GM12878 (cell line): Measurements from ENCODE around the gene UBE2E2. TPM values are rescaled to one million over a fixed set of nuclear protein-coding genes. Genes with fewer than 3 reads are reported as not detected.

ENCODE experiments used
- ATAC-seq: fragments of 200-7000 bp; cut with Tn5 transposase; 3 replicates; pipeline ENCODE4 v1.9.1; 2020; ENCODE audit warnings: mild to moderate bottlenecking, moderate library complexity
- BruUV-seq: library from RNA; stranded (reverse); fragments of 400-500 nt; replicated peaks from 2 replicates; lab custom pipeline; 2021; lab: Mats Ljungman, UMichigan
- CTCF ChIA-PET: fragments of 300-600 bp; sonication (Branson Sonifier 250); formaldehyde crosslinking; extraction: SDS; loops from one replicate; lab custom pipeline; 2021; ENCODE audit warnings: inconsistent platforms; lab: Yijun Ruan, JAX
- POLR2A ChIA-PET: fragments of 350-600 bp; formaldehyde crosslinking; extraction: SDS; loops from one replicate; lab custom pipeline; 2021; ENCODE audit warnings: inconsistent platforms; lab: Charles Lee
- RAD21 ChIA-PET: fragments of 300-600 bp; sonication (Branson Sonifier 250); formaldehyde crosslinking; loops from one replicate; lab custom pipeline; 2023; ENCODE audit warnings: antibody characterized with exemption; ENCODE audit not compliant: unreplicated experiment; lab: Charles Lee
- SMC1A ChIA-PET: fragments of 300-600 bp; sonication (Branson Sonifier 250); formaldehyde crosslinking; loops from one replicate; lab custom pipeline; 2023; ENCODE audit not compliant: unreplicated experiment, uncharacterized antibody; lab: Charles Lee
- DNase-seq: peaks from one replicate; pipeline ENCODE4 v3.0.0-alpha.2; 2011; ENCODE audit warnings: low read depth, low spot score
- FAIRE-seq: peaks from 3 replicates; lab custom pipeline; 2011; peaks lifted over from hg19 to GRCh38; lab: Jason Lieb, UNC
- H2AFZ ChIP-seq: 2 replicates; pipeline ENCODE4 v1.6.0; 2011; ENCODE audit warnings: low read depth, low read length, control low read depth; ENCODE audit not compliant: control insufficient read depth
- H3K27ac ChIP-seq: 2 replicates; pipeline ENCODE4 v1.5.1; 2011; ENCODE audit warnings: control low read depth; ENCODE audit not compliant: control insufficient read depth, insufficient read depth
- H3K27me3 ChIP-seq, 2 experiments: replicated peaks in 1 of 2; 2 replicates each; pipeline versions ENCODE4 v1.6.0 to v1.6.1; 2011; ENCODE audit warnings: low read length in 1 of 2; ENCODE audit not compliant: control insufficient read depth in 2 of 2, insufficient read depth in 2 of 2
- H3K36me3 ChIP-seq, 2 experiments: 2 replicates each; pipeline ENCODE4 v1.5.1; 2011; ENCODE audit warnings: low read length in 1 of 2; ENCODE audit not compliant: control insufficient read depth in 2 of 2, insufficient read depth in 2 of 2
- H3K4me1 ChIP-seq: 2 replicates; pipeline ENCODE4 v1.6.1; 2011; ENCODE audit warnings: mild to moderate bottlenecking, low read length, moderate library complexity, mixed read lengths; ENCODE audit not compliant: control insufficient read depth, insufficient read depth
- H3K4me2 ChIP-seq: 2 replicates; pipeline ENCODE4 v1.6.0; 2011; ENCODE audit warnings: control low read depth; ENCODE audit not compliant: control insufficient read depth, insufficient read depth
- H3K4me3 ChIP-seq: fragments of 200-600 bp; sonication (generic); 2 replicates; pipeline ENCODE4 v1.5.1; 2016
- H3K79me2 ChIP-seq: 2 replicates; pipeline ENCODE4 v1.6.0; 2011; ENCODE audit warnings: low read length; ENCODE audit not compliant: control insufficient read depth, insufficient read depth
- H3K9ac ChIP-seq: 2 replicates; pipeline ENCODE4 v1.8.0; 2011; ENCODE audit warnings: low read length, control low read depth, mixed read lengths; ENCODE audit not compliant: control insufficient read depth, insufficient read depth
- H3K9me3 ChIP-seq: replicated peaks from 3 replicates; pipeline ENCODE4 v1.5.1; 2011; ENCODE audit warnings: mild to moderate bottlenecking, low read length; ENCODE audit not compliant: control insufficient read depth, insufficient read depth
- H4K20me1 ChIP-seq: 2 replicates; pipeline ENCODE4 v1.6.0; 2011; ENCODE audit not compliant: control insufficient read depth, insufficient read depth
- HSF1 ChIP-seq: fragments of 150-350 bp; IDR thresholded peaks from 2 replicates; pipeline ENCODE4 v1.6.1; 2014; ENCODE audit warnings: mild to moderate bottlenecking, low read depth, low read length
- MYB ChIP-seq: fragments of 150-350 bp; IDR thresholded peaks from 2 replicates; pipeline ENCODE4 v1.6.1; 2014; ENCODE audit warnings: mild to moderate bottlenecking, low read depth, low read length, borderline replicate concordance
- NFYB ChIP-seq: IDR thresholded peaks from 2 replicates; pipeline ENCODE4 v1.6.1; 2011; ENCODE audit warnings: low read depth, mild to moderate bottlenecking, low read length, improper control_type of control experiment, moderate library complexity; ENCODE audit not compliant: insufficient read depth
- SIN3A ChIP-seq: IDR thresholded peaks from 2 replicates; pipeline ENCODE4 v1.6.1; 2012; ENCODE audit warnings: low read depth, low read length, improper control_type of control experiment
- SIX5 ChIP-seq: IDR thresholded peaks from 2 replicates; pipeline ENCODE4 v1.6.1; 2011; ENCODE audit warnings: mild to moderate bottlenecking, low read depth, low read length, moderate library complexity; ENCODE audit not compliant: severe bottlenecking
- SMARCA5 ChIP-seq: fragments of 450-650 bp; IDR thresholded peaks from 2 replicates; pipeline ENCODE4 v1.6.1; 2017; ENCODE audit warnings: mild to moderate bottlenecking
- SRF ChIP-seq, 2 experiments: IDR thresholded peaks; 2 replicates each; pipeline ENCODE4 v1.6.1; 2011; ENCODE audit warnings: low read depth in 2 of 2, low read length in 2 of 2, mild to moderate bottlenecking in 1 of 2, moderate library complexity in 1 of 2
- STAT3 ChIP-seq: IDR thresholded peaks from 2 replicates; pipeline ENCODE4 v1.6.1; 2011; ENCODE audit warnings: low read depth, low read length, improper control_type of control experiment
- ZNF384 ChIP-seq: IDR thresholded peaks from 2 replicates; pipeline ENCODE4 v1.6.1; 2012; ENCODE audit warnings: low read depth, mild to moderate bottlenecking, low read length, improper control_type of control experiment, borderline replicate concordance
- ZNF687 ChIP-seq: fragments of 450-650 bp; IDR thresholded peaks from 2 replicates; pipeline ENCODE4 v1.6.1; 2017; ENCODE audit warnings: mild to moderate bottlenecking, moderate library complexity
- WGBS: methylation state at CpG from one replicate; pipeline ENCODE4 v1.1.6; 2016; ENCODE audit warnings: low lambda C conversion rate; ENCODE audit not compliant: insufficient replicate concordance, insufficient coverage; ENCODE audit errors: missing lambda C conversion rate; 5-methylcytosine and 5-hydroxymethylcytosine counted together
- in situ Hi-C: fragments of 300-500 bp; cut with MboI; formaldehyde crosslinking; loops from 9 replicates; pipeline ENCODE4 v1.14.3; 2018; ENCODE audit warnings: mixed read lengths
- intact Hi-C: fragments of 100-400 bp; cut with micrococcal nuclease; formaldehyde crosslinking; loops from one replicate; pipeline ENCODE4 v1.14.2; 2022; ENCODE audit not compliant: unreplicated experiment
- polyA plus RNA-seq, 11 experiments: library from polyadenylated mRNA; depleted of rRNA in 4 of 11; unstranded in 6 of 11; stranded (reverse) in 5 of 11; fragments of >200 nt; fragmentation: Nextera tagmentation in 4 of 11; fragmentation: Illumina TruSeq in 1 of 11; extraction: Ambion mirVana in 4 of 11; extraction: Trizol in 1 of 11; gene quantifications; 1 replicate in 1 of 11; 2 replicates in 10 of 11; pipeline versions ENCODE4 v1.2.1 to v1.2.3, GENCODE V29; 2011 to 2016; ENCODE audit warnings: inconsistent platforms in 2 of 11, missing spikeins in 2 of 11, low read depth in 1 of 11
- total RNA-seq, 4 experiments: library from RNA; depleted of rRNA in 3 of 4; stranded (reverse); fragments of >200 nt in 3 of 4; fragmentation: Illumina TruSeq in 1 of 4; extraction: Trizol in 1 of 4; gene quantifications; 2 replicates each; pipeline versions ENCODE4 v1.2.1 to v1.2.3, GENCODE V29; 2013 to 2021

UBE2E2 gene
- total and polyA plus RNA-seq, 10 of the 15 experiments (the other 5 are each of a cell fraction or from before 2014, with no cell fraction given), result 8.7 to 71.0 (median 36.4) TPM

- Histone ChIP-seq H3K9me3 (peaks cover 9% of the 10 kb centered on the region; the same call in 2 of the 3 replicates), H4K20me1 (peaks cover 2% of the 10 kb centered on the region; the same call in 1 of the 2 replicates), H3K4me3 (no peak overlapping the region), H3K79me2 (peaks cover 24% of the 10 kb centered on the region), H3K36me3 (no peaks in the 10 kb centered on the region), H3K4me1 (no peaks in the 10 kb centered on the region), H3K9ac (no peak overlapping the region), H3K27me3 (no peaks in the 10 kb centered on the region), H2AFZ (no peak overlapping the region), H3K27ac (no peak overlapping the region), H3K4me2 (no peak overlapping the region)
- ATAC-seq, result no peak
- SMC1A ChIA-PET, result no interaction called here
- intact Hi-C loops (no loop called here), in situ Hi-C loops (no loop called here)
- CTCF ChIA-PET, result no interaction called here
- DNase-seq, result no peak
- 94% methylated on average over 1 of the region's 1 CpG for WGBS
- no peak for FAIRE-seq
- no TSS peak for BruUV-seq
- RAD21 ChIA-PET, result no interaction called here
- TF ChIP-seq STAT3 (no peak), SIX5 (no peak)
- POLR2A ChIA-PET, result no interaction called here
Observed at GRCh38 chr3:23232854-23233253, 29.7 kb downstream of the UBE2E2 start.

GRCh38 chr3:23235264-23235663 lies 32.1 kb downstream of the UBE2E2 start:
- in situ Hi-C loops, result no loop called here
- H3K9me3 ChIP-seq, result peaks cover 5% of the 10 kb centered on the region; the same call in 2 of the 3 replicates
- peaks cover 26% of the 10 kb centered on the region for H3K79me2 ChIP-seq
- H3K4me2 ChIP-seq, result no peak overlapping the region
- CTCF ChIA-PET, result interaction anchor here (0.6 to 1.7 kb wide), 4 partner anchors 11 to 64 kb away, joined by 3 to 6 read pairs (median 3); no protein-coding TSS in a partner anchor
- H3K9ac ChIP-seq, result no peak overlapping the region
- RAD21 ChIA-PET, result interaction anchor here (0.7 to 1.6 kb wide), 3 partner anchors 16 to 186 kb away, joined by 3 read pairs; no protein-coding TSS in a partner anchor
- no peaks in the 10 kb centered on the region for H3K4me1 ChIP-seq
- no peaks in the 10 kb centered on the region for H3K36me3 ChIP-seq
- H2AFZ ChIP-seq, result no peak overlapping the region
- SMC1A ChIA-PET, result interaction anchor here (0.7 to 3.3 kb wide), 10 partner anchors 9 to 203 kb away, joined by 3 to 23 read pairs (median 6); no protein-coding TSS in a partner anchor
- WGBS, result 90% methylated on average over 1 of the region's 1 CpG
- H3K4me3 ChIP-seq, result no peak overlapping the region
- POLR2A ChIA-PET, result interaction anchor here (1.2 to 2.5 kb wide), 2 partner anchors 20 to 222 kb away, joined by 3 to 7 read pairs; no protein-coding TSS in a partner anchor
- DNase-seq (no peak), FAIRE-seq (no peak), ATAC-seq (no peak)
- H4K20me1 ChIP-seq, result peaks cover 2% of the 10 kb centered on the region; the same call in 1 of the 2 replicates
- no TSS peak for BruUV-seq
- intact Hi-C loops, result no loop called here
- no peak overlapping the region for H3K27ac ChIP-seq
- no peaks in the 10 kb centered on the region for H3K27me3 ChIP-seq
- no peak for TF ChIP-seq ZNF687
- TF ChIP-seq SIN3A, result no peak
- TF ChIP-seq ZNF384, result no peak
- TF ChIP-seq HSF1, result no peak
- no peak for TF ChIP-seq NFYB
- TF ChIP-seq SRF (IDR thresholded peaks at IDR 0.05; ENCODE audit: low read depth in 2 of 2, low read length in 2 of 2), result no peak
- TF ChIP-seq MYB, result no peak
- no peak for TF ChIP-seq SMARCA5
